ENCODE measurements around the gene VAMP8. TPM values are rescaled to one million over a fixed set of nuclear protein-coding genes. Genes with fewer than 3 reads are reported as not detected.

The VAMP8 gene
- total and polyA plus RNA-seq, 2 of the 8 experiments (the other 6 are each of a cell fraction or from before 2014, with no cell fraction given): 34.4 to 69.7 TPM

DNA sequence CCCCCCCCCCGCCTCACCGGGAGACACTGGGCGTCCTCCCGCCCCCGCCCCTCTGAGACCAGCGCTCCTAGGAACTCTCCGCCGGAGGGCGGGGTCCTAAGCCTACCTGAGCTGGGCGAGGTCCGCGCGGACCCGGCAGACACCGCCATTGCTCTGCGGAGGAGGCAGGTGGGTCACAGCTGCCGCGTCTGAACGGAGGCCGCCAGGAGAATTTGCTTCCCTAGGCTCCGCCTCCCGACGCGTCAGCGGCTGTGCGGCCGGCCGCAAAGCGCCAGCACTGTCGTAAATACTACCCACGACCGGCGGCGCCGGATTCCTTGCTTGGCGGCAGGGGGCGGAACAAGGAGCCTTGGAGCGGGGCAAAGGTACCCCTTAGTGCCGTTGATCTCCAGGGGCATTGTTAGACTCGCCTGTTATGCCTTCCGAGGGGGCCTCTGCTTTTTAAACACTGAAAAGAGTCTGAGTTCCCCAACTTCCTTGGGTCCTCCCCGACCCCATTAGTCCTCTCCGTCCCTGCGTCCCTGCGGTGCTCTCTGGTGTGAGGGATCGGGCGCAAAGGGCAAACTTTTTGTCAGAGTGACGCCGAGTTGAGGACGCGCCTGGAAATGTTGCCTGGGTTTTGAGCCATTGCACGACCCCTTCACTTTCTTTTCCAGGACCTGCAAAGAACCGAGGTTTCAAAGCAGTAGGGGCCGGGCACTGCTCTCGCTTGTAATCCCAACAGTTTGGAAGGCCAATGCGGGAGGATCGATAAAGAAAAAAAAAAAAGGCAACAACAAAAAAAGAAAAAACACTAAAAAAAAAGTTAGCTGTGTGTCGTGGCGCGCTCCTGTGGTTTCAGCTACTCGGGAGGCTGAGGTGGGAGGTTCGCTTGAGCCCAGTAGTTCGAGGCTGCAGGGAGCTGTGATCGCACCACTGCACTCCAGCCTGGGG, 15.8 kb upstream of the VAMP8 start, which contains the start of gene GGCX (continued):
- TF ChIP-seq, protein P1, sequence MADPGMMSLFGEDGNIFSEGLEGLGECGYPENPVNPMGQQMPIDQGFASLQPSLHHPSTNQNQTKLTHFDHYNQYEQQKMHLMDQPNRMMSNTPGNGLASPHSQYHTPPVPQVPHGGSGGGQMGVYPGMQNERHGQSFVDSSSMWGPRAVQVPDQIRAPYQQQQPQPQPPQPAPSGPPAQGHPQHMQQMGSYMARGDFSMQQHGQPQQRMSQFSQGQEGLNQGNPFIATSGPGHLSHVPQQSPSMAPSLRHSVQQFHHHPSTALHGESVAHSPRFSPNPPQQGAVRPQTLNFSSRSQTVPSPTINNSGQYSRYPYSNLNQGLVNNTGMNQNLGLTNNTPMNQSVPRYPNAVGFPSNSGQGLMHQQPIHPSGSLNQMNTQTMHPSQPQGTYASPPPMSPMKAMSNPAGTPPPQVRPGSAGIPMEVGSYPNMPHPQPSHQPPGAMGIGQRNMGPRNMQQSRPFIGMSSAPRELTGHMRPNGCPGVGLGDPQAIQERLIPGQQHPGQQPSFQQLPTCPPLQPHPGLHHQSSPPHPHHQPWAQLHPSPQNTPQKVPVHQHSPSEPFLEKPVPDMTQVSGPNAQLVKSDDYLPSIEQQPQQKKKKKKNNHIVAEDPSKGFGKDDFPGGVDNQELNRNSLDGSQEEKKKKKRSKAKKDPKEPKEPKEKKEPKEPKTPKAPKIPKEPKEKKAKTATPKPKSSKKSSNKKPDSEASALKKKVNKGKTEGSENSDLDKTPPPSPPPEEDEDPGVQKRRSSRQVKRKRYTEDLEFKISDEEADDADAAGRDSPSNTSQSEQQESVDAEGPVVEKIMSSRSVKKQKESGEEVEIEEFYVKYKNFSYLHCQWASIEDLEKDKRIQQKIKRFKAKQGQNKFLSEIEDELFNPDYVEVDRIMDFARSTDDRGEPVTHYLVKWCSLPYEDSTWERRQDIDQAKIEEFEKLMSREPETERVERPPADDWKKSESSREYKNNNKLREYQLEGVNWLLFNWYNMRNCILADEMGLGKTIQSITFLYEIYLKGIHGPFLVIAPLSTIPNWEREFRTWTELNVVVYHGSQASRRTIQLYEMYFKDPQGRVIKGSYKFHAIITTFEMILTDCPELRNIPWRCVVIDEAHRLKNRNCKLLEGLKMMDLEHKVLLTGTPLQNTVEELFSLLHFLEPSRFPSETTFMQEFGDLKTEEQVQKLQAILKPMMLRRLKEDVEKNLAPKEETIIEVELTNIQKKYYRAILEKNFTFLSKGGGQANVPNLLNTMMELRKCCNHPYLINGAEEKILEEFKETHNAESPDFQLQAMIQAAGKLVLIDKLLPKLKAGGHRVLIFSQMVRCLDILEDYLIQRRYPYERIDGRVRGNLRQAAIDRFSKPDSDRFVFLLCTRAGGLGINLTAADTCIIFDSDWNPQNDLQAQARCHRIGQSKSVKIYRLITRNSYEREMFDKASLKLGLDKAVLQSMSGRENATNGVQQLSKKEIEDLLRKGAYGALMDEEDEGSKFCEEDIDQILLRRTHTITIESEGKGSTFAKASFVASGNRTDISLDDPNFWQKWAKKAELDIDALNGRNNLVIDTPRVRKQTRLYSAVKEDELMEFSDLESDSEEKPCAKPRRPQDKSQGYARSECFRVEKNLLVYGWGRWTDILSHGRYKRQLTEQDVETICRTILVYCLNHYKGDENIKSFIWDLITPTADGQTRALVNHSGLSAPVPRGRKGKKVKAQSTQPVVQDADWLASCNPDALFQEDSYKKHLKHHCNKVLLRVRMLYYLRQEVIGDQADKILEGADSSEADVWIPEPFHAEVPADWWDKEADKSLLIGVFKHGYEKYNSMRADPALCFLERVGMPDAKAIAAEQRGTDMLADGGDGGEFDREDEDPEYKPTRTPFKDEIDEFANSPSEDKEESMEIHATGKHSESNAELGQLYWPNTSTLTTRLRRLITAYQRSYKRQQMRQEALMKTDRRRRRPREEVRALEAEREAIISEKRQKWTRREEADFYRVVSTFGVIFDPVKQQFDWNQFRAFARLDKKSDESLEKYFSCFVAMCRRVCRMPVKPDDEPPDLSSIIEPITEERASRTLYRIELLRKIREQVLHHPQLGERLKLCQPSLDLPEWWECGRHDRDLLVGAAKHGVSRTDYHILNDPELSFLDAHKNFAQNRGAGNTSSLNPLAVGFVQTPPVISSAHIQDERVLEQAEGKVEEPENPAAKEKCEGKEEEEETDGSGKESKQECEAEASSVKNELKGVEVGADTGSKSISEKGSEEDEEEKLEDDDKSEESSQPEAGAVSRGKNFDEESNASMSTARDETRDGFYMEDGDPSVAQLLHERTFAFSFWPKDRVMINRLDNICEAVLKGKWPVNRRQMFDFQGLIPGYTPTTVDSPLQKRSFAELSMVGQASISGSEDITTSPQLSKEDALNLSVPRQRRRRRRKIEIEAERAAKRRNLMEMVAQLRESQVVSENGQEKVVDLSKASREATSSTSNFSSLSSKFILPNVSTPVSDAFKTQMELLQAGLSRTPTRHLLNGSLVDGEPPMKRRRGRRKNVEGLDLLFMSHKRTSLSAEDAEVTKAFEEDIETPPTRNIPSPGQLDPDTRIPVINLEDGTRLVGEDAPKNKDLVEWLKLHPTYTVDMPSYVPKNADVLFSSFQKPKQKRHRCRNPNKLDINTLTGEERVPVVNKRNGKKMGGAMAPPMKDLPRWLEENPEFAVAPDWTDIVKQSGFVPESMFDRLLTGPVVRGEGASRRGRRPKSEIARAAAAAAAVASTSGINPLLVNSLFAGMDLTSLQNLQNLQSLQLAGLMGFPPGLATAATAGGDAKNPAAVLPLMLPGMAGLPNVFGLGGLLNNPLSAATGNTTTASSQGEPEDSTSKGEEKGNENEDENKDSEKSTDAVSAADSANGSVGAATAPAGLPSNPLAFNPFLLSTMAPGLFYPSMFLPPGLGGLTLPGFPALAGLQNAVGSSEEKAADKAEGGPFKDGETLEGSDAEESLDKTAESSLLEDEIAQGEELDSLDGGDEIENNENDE (IDR thresholded peaks at IDR 0.05; ENCODE audit: insufficient replicate concordance, low read length): no peak
- no peak for TF ChIP-seq NANOG (IDR thresholded peaks at IDR 0.05; ENCODE audit: insufficient read depth, low read depth, low read length, poor library complexity, severe bottlenecking)
- TF ChIP-seq KDM1A (IDR thresholded peaks at IDR 0.05; ENCODE audit: borderline replicate concordance, low read length): no peak
- TF ChIP-seq, protein P2, sequence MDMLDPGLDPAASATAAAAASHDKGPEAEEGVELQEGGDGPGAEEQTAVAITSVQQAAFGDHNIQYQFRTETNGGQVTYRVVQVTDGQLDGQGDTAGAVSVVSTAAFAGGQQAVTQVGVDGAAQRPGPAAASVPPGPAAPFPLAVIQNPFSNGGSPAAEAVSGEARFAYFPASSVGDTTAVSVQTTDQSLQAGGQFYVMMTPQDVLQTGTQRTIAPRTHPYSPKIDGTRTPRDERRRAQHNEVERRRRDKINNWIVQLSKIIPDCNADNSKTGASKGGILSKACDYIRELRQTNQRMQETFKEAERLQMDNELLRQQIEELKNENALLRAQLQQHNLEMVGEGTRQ (IDR thresholded peaks at IDR 0.05; ENCODE audit: low read length): no peak
- peak; percentile 65; the same call in 1 of the 2 replicates for TF ChIP-seq KDM5A (IDR thresholded peaks at IDR 0.05; ENCODE audit: low read length)
- TF ChIP-seq RFX5 (IDR thresholded peaks at IDR 0.05; ENCODE audit: borderline replicate concordance, low read depth, low read length): no peak
- TF ChIP-seq HDAC2 (IDR thresholded peaks at IDR 0.05; ENCODE audit: borderline replicate concordance in 1 of 2, low read depth in 2 of 2, low read length in 2 of 2): no peak

All from H1 (cell line).